GM18526 (cell line): ENCODE results near the gene PAEP.

Source experiments
- POLR2A ChIP-seq: IDR thresholded peaks from 3 replicates; pipeline ENCODE4 v1.6.1; 2011; ENCODE audit not compliant: insufficient read length; ENCODE audit errors: extremely low read depth

The PAEP gene

GRCh38 chr9:135566552-135566951 is 5.0 kb downstream of the PAEP start:
- no peak for TF ChIP-seq POLR2A

DNA sequence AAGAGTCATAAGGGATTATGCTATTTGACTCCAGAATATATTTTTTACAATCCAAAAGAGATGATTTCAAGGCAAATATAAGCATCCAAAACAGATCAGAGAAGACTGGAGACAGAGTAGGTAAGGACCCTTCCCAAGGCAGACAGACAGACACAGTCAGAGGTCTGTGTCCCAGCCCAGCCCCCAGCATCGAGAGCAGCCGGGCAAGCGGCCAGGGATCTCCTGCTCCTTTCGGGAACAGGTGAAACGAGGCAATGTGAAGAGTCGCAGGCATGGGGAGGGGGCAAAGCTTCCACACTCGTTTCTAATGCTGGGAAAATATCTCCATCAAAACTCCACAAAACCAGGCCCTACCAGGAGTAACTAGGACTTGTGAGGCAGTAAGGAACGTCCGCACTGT is 5.8 kb downstream of the PAEP start:
- TF ChIP-seq POLR2A = no peak

GRCh38 chr9:135568026-135568425 is 6.5 kb downstream of the PAEP start:
- TF ChIP-seq POLR2A = no peak

DNA sequence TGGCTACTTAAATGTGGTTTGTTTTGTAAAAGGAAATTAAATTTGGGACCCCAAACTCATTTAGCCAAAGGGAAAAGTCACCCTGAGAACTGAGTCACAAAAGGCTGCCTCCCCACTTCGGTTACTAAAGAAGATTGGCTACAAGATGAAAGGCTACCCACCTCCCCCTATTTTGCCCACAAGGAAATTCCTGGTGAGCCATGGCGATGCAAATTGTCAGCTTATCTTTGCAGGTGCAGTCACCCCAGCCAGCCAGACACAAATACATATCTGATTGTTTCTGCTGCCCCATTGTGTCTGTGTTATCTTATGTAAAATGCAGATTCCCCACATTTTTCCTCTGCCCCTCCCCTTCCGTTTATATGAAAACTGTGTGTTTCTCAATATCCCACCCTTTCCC is 8.9 kb downstream of the PAEP start:
- no peak for TF ChIP-seq POLR2A

DNA sequence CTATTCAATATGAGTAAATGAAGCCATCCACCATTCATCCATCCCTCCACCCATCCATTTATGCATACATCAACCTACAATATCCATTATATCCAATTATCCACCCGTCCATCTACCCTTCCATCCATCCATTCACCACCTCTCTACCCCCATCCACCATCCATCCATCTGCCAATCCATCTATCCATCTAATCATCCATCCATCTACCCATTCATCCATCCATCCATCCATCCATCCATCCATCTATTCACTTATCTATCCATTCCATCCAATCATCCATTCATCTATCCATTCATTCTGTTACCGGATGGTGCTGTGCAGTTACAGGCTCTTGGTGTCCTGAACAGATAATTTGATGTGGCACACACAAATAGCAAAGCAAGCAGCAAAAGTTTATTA is 10.7 kb downstream of the PAEP start:
- TF ChIP-seq POLR2A = no peak

DNA sequence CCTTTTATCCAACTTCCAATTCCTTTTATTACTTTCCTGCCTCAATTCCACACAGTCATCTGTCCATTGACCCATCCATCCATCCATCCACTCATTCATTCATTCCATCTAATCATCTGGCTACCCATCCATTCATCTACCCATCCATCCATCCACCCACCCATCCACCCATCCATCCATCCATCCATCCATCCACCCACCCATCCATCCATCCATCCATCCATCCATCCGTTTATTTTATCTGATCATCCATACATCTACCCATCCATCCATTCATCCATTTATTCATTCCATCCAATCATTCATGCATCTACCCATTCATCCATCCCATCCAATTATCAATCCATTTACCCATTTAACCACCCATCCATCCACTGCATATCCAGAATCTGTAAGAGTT is 11.6 kb downstream of the PAEP start:
- TF ChIP-seq POLR2A = no peak

- TF ChIP-seq POLR2A = no peak
Measured at GRCh38 chr9:135574331-135574730, 12.8 kb downstream of the PAEP start.

DNA sequence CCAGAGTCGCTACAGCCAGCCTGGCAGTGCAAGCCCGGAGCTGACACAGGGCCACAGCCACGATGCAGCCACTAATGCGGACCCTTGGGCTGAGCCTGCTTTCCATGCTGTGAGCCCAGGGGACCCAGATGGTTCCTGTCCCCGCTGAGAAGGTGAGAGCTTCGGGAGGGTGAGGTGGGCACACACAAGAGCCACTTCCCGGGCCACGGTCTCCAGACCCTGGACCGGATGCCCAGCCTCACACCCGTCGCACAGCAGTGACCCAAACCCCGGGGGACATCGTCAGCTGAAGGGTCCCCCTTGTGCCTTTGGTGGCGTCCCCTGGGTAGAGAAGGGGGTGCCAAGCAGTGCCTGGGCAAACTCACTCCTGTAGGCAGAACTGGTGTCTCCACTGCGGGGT is 13.4 kb downstream of the PAEP start:
- no peak for TF ChIP-seq POLR2A

DNA sequence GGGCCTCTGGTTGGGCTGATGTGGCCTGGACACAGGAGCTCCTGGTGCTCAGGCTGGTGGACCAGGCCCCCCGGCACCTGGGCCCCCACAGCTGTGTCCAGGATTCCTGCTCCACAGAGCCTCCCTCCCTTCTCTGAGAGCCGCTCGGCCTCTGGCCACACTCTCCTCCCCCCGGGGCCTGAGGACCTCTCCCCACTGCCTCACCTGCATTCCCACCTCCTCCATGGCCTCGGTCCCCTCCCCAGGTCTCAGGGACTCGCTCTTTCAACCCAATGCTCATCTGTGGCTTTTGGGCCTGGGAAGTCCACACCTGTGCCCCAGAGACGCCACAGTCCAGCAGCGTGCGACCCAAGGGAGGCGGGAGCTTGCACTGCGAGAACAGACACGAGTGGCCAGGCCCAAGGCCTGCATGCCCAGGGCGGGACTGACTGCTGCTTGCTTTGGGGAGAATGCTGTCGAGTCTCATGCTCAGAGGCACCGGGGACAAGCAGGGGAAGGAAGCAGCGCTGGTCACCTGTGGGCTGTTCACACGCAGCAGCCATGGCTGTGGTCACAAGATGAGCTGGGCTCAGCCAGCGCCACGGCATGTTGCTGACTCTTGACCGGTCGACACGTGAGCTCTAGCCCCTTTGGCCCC is 14.6 kb downstream of the PAEP start:
- TF ChIP-seq POLR2A = no peak

DNA sequence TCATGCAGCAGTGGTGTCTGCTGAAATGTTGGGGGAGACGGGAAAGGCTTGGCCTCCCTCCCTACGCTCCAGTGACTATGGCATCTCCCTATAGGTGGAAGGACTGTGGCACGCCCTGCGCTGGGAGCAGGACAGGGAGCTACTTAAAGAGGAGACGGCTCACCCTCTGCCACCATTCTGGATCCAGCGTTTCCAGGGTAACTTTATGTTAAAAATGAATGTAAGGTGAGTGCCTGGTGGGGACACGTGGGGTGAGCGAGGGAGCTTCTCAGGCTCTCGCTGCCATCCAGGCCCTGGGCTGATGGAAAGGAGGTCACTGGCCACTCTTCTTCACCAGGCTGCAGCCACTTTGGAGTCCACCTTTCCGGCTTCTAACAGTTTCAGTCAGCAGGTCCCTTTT is 15.7 kb downstream of the PAEP start:
- TF ChIP-seq POLR2A = no peak

GRCh38 chr9:135579356-135579755 is 17.8 kb downstream of the PAEP start:
- no peak for TF ChIP-seq POLR2A

DNA sequence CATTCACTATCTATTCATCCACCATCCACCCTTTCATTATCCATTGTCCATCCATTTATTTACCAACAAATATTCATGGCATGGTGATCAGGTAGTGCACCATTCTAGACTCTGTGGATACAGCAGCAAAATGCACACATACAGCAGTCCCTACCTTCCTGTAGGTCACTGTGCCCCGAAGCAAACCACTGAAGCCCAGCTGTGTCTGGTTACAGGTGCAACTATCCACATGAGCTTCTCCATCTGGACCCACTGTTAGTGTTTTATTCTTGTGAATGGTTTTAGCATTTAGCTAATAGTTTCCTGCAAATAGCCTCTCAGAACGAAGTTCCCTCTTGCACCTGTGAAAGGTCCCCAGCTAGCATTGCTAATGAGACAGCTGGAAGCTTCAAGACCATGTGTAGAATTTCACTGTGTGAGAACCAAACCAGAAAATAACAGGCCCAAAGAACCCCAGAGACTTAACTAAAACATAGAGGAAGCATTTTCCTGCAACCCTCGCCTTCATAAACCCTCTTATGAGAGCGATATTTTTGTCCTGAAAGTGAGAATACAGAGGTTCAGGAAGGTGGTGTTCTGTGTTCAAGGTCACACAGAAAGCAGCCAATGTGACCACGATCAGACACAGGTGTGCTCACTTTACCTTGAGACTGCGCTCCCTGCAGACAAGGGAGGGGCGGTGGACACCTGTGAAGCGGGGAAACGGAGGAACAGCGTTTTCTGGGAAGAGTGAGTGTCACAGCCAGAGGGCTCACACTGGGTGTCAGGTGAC is 18.5 kb downstream of the PAEP start:
- TF ChIP-seq POLR2A = no peak

DNA sequence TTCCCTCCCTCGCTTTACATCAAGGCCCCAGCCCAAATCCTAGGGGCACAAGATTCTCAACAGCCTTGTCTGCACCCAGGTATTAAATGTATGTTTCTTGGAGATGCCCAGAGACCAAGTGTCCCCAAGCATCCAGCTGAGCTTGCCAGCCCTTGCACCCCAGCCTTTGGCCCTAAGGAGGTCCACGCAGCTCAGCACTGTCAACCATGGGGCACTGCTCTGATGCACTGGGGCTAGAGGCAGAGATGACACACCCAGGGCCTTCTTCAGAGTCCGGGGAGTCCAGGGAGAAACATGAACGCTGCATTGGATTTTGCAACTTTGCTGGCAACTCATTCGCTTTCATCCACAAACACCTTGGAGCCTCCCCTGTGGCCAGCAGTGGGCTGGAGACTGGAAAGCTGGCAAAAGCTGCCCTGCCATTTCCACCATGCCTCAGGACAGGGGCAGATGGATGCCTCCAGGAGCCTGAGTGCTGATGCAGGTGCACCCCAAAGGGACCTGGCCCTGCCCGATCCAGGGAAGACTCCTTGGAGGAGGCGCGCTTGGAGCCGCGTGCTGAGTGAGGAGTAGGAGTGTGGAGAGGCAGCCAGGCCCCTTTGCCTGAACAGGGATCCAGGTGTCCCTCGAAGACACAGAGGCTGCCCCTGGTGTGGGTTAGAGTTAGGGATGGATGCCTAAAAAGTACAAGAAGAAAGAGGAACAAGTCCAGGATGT is 19.3 kb downstream of the PAEP start:
- TF ChIP-seq POLR2A = no peak

DNA sequence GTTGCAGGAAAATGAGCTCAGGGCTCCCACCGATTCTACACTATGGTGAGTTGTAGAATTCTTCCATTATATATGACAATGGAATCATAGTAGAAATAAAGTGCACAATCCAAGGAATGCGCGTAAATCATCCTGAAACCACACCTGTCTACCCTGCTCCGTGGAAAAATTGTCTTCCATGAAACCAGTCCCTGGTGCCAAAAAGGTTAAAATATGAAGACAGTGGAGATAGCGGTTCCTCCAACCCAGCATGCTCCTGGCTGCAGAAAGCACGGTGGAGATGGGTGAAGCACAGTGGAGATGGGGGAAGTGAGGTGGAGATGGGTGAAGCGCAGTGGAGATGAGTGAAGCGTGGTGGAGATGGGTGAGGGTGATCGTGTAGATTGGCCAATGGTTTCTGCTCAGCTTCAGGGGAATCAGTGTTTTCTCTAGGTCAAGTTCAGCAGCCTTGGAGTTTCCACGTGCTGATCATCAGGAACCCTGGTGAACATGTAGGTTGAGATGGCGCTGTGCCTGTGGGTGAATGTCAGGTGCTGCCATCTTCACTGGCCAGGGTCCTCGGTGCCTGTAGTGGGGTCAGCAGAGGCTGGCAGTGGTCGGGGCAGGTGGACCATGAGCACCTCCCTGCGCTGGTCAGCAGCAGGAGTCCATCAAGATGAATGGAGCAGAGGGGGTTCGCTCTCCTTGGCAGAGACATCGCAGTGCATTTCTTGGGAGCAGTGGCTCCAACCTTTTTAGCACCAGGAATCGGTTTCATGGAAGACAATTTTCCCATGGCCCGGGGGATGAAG is 20.3 kb downstream of the PAEP start:
- no peak for TF ChIP-seq POLR2A

DNA sequence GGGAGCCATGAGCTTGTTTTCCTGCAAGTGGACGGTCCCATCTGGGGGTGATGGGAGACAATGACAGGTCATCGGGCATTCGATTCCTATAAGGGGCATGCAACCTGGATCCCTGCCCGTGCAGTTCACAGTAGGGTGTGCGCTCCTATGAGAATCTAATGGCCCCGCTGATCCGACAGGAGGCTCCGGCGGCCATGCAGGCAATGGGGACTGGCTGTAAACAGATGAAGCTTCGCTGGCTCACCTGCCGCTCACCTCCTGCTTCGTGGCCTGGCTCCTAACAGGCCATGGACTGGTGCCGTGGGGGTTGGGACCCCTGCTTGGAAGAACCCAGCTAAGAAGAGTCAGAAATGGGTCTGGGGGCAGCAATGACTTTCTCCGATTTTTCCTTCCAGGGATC is 21.0 kb downstream of the PAEP start:
- no peak for TF ChIP-seq POLR2A
